HEK293 (cell line): ENCODE results near the gene ABHD8.

ENCODE experiments used
- GLIS2 ChIP-seq: fragments of 450-650 bp; formaldehyde crosslinking; IDR thresholded peaks from 2 replicates; pipeline ENCODE4 v1.5.1; 2016; ENCODE audit warnings: missing biosample characterization, missing genetic modification characterization
- SP2 ChIP-seq: fragments of 450-650 bp; formaldehyde crosslinking; IDR thresholded peaks from 2 replicates; pipeline ENCODE4 v1.5.1; 2016; ENCODE audit warnings: missing biosample characterization, missing genetic modification characterization
- ZBTB20 ChIP-seq: fragments of 450-650 bp; formaldehyde crosslinking; IDR thresholded peaks from 2 replicates; pipeline ENCODE4 v1.5.1; 2016; ENCODE audit warnings: missing biosample characterization, missing genetic modification characterization
- ZEB2 ChIP-seq: fragments of 450-650 bp; formaldehyde crosslinking; IDR thresholded peaks from 2 replicates; pipeline ENCODE4 v1.5.1; 2016; ENCODE audit warnings: missing biosample characterization, missing genetic modification characterization
- ZIC2 ChIP-seq: fragments of 450-650 bp; formaldehyde crosslinking; IDR thresholded peaks from 2 replicates; pipeline ENCODE4 v1.5.1; 2016; ENCODE audit warnings: missing biosample characterization, missing genetic modification characterization
- ZNF292 ChIP-seq: fragments of 450-650 bp; formaldehyde crosslinking; IDR thresholded peaks from 2 replicates; pipeline ENCODE4 v1.5.1; 2016; ENCODE audit warnings: low read depth, missing biosample characterization, missing genetic modification characterization, borderline replicate concordance
- ZNF341 ChIP-seq: fragments of 450-650 bp; formaldehyde crosslinking; IDR thresholded peaks from 2 replicates; pipeline ENCODE4; 2016; ENCODE audit warnings: low read depth, missing biosample characterization, missing genetic modification characterization
- ZNF404 ChIP-seq: fragments of 450-650 bp; formaldehyde crosslinking; IDR thresholded peaks from 2 replicates; pipeline ENCODE4 v1.5.1; 2017; ENCODE audit warnings: missing biosample characterization, missing genetic modification characterization
- ZNF654 ChIP-seq: fragments of 450-650 bp; formaldehyde crosslinking; IDR thresholded peaks from 2 replicates; pipeline ENCODE4 v1.5.1; 2016; ENCODE audit warnings: low read depth, missing biosample characterization, missing genetic modification characterization
- ZNF830 ChIP-seq: fragments of 450-650 bp; IDR thresholded peaks from 2 replicates; pipeline ENCODE4 v1.5.0; 2018; ENCODE audit warnings: missing biosample characterization, missing genetic modification characterization, low read depth, mild to moderate bottlenecking, moderate library complexity
- TF ChIP-seq, protein P1 (sequence below): fragments of 450-650 bp; formaldehyde crosslinking; IDR thresholded peaks from 2 replicates; pipeline ENCODE4 v1.5.1; 2016; ENCODE audit warnings: missing biosample characterization, missing genetic modification characterization
- TF ChIP-seq, protein P2 (sequence below): fragments of 450-650 bp; formaldehyde crosslinking; IDR thresholded peaks from 2 replicates; pipeline ENCODE4 v1.5.1; 2016; ENCODE audit warnings: missing biosample characterization, missing genetic modification characterization
- TF ChIP-seq, protein P3 (sequence below): fragments of 450-650 bp; formaldehyde crosslinking; IDR thresholded peaks from 2 replicates; pipeline ENCODE4 v1.5.1; 2016; ENCODE audit warnings: missing biosample characterization, missing genetic modification characterization
- TF ChIP-seq, protein P4 (sequence below): fragments of 450-650 bp; formaldehyde crosslinking; IDR thresholded peaks from 2 replicates; pipeline ENCODE4 v1.5.1; 2016; ENCODE audit warnings: missing biosample characterization, missing genetic modification characterization
- TF ChIP-seq, protein P5 (sequence below): fragments of 450-650 bp; IDR thresholded peaks from 2 replicates; pipeline ENCODE4 v1.5.1; 2018; ENCODE audit warnings: missing biosample characterization, mild to moderate bottlenecking, missing genetic modification characterization
- TF ChIP-seq, protein P6 (sequence below): fragments of 450-650 bp; formaldehyde crosslinking; conservative IDR thresholded peaks from 2 replicates; pipeline ENCODE4 v1.5.1; 2016; ENCODE audit warnings: low read depth, missing biosample characterization, missing genetic modification characterization

The ABHD8 gene

DNA sequence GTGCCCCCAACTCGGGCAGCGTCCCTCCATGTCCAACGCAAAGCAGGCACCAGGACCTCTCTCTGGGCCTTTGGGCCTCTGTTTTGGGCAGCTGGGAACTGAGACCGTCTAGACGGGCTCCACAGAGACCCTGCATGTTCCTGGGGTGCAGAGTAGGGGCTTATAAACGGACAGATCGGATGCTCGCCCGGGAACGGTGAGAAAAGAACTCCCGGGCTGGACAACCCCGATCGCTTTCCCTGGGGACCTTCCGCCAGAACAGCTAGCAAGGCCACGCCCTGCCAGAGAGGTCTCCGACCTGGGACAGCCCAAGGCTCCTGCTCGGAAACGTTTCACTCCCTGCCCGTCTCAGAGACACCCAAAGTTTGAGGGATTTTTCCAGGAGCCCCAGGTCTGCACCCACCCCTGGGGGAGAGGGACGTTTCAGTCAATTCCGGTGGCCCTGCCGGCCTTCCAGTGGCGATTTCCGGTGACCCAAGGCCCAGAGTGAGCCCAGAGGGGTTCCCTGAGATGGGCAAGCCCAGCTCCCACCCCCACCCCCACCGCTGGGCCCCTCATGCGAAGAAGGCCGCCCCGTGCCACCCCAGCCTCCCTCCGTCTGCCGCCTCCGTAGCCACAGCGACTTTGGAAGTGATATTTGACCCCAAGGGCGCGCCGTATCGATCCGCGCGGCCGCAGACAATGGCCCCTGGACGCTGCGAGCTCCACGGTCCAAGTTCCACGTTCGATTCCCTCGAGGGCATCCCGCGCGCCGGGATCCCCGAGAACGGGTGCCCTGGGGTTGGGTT lies 59.2 kb downstream of the ABHD8 start (continued):
- TF ChIP-seq, protein P1, sequence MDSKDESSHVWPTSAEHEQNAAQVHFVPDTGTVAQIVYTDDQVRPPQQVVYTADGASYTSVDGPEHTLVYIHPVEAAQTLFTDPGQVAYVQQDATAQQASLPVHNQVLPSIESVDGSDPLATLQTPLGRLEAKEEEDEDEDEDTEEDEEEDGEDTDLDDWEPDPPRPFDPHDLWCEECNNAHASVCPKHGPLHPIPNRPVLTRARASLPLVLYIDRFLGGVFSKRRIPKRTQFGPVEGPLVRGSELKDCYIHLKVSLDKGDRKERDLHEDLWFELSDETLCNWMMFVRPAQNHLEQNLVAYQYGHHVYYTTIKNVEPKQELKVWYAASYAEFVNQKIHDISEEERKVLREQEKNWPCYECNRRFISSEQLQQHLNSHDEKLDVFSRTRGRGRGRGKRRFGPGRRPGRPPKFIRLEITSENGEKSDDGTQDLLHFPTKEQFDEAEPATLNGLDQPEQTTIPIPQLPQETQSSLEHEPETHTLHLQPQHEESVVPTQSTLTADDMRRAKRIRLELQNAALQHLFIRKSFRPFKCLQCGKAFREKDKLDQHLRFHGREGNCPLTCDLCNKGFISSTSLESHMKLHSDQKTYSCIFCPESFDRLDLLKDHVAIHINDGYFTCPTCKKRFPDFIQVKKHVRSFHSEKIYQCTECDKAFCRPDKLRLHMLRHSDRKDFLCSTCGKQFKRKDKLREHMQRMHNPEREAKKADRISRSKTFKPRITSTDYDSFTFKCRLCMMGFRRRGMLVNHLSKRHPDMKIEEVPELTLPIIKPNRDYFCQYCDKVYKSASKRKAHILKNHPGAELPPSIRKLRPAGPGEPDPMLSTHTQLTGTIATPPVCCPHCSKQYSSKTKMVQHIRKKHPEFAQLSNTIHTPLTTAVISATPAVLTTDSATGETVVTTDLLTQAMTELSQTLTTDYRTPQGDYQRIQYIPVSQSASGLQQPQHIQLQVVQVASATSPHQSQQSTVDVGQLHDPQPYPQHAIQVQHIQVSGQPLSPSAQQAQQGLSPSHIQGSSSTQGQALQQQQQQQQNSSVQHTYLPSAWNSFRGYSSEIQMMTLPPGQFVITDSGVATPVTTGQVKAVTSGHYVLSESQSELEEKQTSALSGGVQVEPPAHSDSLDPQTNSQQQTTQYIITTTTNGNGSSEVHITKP (tag by site-specific recombination) = peak; percentile 65
- TF ChIP-seq, protein P2, sequence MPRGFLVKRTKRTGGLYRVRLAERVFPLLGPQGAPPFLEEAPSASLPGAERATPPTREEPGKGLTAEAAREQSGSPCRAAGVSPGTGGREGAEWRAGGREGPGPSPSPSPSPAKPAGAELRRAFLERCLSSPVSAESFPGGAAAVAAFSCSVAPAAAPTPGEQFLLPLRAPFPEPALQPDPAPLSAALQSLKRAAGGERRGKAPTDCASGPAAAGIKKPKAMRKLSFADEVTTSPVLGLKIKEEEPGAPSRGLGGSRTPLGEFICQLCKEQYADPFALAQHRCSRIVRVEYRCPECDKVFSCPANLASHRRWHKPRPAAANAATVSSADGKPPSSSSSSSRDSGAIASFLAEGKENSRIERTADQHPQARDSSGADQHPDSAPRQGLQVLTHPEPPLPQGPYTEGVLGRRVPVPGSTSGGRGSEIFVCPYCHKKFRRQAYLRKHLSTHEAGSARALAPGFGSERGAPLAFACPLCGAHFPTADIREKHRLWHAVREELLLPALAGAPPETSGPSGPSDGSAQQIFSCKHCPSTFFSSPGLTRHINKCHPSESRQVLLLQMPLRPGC (tag by site-specific recombination) = 0 out of 2 replicates have a peak, but pooled peaks have one; percentile 18
- peak; percentile 18; the same call in 1 of the 2 replicates for TF ChIP-seq GLIS2 (tag by site-specific recombination)
- TF ChIP-seq, protein P3, sequence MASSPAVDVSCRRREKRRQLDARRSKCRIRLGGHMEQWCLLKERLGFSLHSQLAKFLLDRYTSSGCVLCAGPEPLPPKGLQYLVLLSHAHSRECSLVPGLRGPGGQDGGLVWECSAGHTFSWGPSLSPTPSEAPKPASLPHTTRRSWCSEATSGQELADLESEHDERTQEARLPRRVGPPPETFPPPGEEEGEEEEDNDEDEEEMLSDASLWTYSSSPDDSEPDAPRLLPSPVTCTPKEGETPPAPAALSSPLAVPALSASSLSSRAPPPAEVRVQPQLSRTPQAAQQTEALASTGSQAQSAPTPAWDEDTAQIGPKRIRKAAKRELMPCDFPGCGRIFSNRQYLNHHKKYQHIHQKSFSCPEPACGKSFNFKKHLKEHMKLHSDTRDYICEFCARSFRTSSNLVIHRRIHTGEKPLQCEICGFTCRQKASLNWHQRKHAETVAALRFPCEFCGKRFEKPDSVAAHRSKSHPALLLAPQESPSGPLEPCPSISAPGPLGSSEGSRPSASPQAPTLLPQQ (tag by site-specific recombination) = no peak; the same call in 1 of the 2 replicates
- TF ChIP-seq, protein P4, sequence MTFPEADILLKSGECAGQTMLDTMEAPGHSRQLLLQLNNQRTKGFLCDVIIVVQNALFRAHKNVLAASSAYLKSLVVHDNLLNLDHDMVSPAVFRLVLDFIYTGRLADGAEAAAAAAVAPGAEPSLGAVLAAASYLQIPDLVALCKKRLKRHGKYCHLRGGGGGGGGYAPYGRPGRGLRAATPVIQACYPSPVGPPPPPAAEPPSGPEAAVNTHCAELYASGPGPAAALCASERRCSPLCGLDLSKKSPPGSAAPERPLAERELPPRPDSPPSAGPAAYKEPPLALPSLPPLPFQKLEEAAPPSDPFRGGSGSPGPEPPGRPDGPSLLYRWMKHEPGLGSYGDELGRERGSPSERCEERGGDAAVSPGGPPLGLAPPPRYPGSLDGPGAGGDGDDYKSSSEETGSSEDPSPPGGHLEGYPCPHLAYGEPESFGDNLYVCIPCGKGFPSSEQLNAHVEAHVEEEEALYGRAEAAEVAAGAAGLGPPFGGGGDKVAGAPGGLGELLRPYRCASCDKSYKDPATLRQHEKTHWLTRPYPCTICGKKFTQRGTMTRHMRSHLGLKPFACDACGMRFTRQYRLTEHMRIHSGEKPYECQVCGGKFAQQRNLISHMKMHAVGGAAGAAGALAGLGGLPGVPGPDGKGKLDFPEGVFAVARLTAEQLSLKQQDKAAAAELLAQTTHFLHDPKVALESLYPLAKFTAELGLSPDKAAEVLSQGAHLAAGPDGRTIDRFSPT (tag by site-specific recombination) = 0 out of 2 replicates have a peak, but pooled peaks have one; percentile 42
- 0 out of 2 replicates have a peak, but pooled peaks have one; percentile 40 for TF ChIP-seq ZEB2 (tag by site-specific recombination)
- TF ChIP-seq ZNF341 (tag by site-specific recombination) = peak; percentile 63
- no peak for TF ChIP-seq ZNF404 (tag by site-specific recombination)
- peak; percentile 33 for TF ChIP-seq SP2 (tag by site-specific recombination)
- TF ChIP-seq, protein P5, sequence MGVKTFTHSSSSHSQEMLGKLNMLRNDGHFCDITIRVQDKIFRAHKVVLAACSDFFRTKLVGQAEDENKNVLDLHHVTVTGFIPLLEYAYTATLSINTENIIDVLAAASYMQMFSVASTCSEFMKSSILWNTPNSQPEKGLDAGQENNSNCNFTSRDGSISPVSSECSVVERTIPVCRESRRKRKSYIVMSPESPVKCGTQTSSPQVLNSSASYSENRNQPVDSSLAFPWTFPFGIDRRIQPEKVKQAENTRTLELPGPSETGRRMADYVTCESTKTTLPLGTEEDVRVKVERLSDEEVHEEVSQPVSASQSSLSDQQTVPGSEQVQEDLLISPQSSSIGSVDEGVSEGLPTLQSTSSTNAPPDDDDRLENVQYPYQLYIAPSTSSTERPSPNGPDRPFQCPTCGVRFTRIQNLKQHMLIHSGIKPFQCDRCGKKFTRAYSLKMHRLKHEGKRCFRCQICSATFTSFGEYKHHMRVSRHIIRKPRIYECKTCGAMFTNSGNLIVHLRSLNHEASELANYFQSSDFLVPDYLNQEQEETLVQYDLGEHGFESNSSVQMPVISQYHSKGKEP (tag by site-specific recombination) = no peak
- peak; percentile 86 for TF ChIP-seq ZBTB20 (tag by site-specific recombination)
- TF ChIP-seq ZIC2 (tag by site-specific recombination) = peak; percentile 21; the same call in 1 of the 2 replicates
- no peak for TF ChIP-seq ZNF654 (tag by site-specific recombination)
- TF ChIP-seq ZNF292 (tag by site-specific recombination) = no peak
- TF ChIP-seq, protein P6, sequence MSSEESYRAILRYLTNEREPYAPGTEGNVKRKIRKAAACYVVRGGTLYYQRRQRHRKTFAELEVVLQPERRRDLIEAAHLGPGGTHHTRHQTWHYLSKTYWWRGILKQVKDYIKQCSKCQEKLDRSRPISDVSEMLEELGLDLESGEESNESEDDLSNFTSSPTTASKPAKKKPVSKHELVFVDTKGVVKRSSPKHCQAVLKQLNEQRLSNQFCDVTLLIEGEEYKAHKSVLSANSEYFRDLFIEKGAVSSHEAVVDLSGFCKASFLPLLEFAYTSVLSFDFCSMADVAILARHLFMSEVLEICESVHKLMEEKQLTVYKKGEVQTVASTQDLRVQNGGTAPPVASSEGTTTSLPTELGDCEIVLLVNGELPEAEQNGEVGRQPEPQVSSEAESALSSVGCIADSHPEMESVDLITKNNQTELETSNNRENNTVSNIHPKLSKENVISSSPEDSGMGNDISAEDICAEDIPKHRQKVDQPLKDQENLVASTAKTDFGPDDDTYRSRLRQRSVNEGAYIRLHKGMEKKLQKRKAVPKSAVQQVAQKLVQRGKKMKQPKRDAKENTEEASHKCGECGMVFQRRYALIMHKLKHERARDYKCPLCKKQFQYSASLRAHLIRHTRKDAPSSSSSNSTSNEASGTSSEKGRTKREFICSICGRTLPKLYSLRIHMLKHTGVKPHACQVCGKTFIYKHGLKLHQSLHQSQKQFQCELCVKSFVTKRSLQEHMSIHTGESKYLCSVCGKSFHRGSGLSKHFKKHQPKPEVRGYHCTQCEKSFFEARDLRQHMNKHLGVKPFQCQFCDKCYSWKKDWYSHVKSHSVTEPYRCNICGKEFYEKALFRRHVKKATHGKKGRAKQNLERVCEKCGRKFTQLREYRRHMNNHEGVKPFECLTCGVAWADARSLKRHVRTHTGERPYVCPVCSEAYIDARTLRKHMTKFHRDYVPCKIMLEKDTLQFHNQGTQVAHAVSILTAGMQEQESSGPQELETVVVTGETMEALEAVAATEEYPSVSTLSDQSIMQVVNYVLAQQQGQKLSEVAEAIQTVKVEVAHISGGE (tag by site-specific recombination) = peak; percentile 47; the same call in 1 of the 2 replicates
- no peak for TF ChIP-seq ZNF830
